NCI-H1930 (cell line): ENCODE results near the gene KRT31.
"Not testable (repeated sequence)": the region's sequence is repeated elsewhere in the genome, so short reads cannot be mapped to it uniquely, and the experiment has no call there.

ENCODE experiments used
- DNase-seq, 2 experiments: peaks; one replicate each; lab custom pipeline; 2025; lab: John Stamatoyannopoulos, UW

Gene KRT31

GRCh38 chr17:41417576-41418015 lies 20.2 kb upstream of the KRT31 start:
- DNase-seq, result no peak

GRCh38 chr17:41417127-41417526 lies 19.7 kb upstream of the KRT31 start:
- DNase-seq, result no peak

DNA sequence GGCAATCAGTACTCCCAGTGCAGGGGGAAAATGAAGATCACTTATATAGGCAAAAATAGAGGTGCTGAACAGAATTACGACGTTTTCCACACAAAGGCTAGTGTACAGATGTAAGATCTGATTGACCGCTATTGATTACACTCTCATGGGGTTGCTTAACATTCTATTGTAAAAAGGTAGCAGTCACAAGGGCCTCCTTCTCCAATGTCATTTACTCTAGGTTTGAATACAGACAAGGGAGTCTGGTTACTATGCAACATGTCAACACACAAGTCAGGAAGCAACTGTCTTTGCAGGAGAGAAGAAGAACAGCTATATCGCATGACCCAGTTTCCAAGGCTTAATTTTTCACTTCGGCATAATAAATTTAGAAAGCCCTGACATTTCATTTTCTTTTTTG lies 19.1 kb upstream of the KRT31 start:
- no peak for DNase-seq

- DNase-seq, result no peak
These were observed 18.5 kb upstream of the KRT31 start for GRCh38 chr17:41415833-41416335.

DNA sequence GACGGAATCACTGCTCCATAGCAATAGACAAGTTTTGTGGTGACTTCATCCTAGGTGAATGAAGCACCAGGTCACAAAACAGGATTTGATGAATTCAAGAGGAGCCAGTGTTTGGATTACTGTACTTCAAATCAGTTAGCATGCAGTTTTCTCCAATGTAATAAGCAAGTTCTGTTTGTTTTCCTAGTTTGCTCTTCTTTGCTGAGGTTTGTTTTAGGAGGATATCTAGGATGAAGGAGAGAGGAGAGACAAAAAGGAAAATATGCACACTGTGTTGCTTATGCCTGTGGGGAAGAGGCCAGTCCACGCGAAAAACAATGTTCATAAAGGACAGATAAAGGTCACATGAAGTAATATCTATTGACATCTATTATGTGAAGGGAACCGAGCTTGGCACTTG lies 18.0 kb upstream of the KRT31 start:
- DNase-seq, result no peak

DNA sequence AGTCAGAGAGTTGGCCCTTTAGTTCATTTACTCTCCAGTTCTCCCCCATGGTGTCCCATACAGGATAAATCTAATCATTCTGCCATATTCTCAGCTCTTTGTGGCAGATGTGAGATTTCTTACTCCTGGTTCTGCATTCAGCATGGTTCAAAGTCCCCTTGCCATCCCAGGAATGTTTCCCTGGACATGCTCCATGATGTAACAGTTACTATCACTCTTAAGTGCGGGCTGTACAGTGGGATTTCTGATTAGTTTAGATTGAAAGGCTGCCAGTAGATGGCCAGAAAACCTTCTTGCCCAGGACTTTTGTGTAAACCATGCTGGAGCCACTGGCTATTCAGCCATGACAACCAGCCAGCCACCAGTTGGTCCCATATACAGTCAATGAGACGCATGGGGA lies 16.6 kb upstream of the KRT31 start:
- DNase-seq, result no peak

DNA sequence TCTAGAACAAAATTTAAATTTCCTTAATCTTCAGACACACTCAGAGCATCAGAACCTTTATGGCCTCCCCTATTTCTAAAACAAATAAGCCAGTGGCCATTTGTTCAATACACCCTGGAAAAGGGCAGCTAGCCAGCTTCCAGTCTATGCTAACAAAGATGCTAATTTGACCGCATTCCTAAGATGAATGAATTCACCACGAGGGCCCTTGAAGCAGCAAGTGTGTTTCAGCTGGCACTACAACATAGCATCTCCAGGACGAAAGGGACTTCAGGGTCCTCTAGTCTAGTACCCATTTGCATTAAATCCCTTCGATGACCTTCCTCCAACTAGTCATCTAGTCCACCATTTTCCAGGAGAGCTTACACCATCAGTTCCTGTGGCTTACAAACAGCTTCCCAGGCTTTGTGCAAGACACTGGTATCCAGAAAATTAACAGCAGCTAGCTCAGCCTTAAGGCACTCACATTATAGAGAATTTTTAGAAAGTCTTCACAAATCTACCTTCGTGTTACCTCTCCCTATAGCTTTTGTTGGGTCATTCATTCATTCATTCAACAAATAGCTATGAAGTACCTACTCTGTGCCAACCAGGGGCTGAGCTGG lies 16.0 kb upstream of the KRT31 start:
- DNase-seq, result no peak

DNA sequence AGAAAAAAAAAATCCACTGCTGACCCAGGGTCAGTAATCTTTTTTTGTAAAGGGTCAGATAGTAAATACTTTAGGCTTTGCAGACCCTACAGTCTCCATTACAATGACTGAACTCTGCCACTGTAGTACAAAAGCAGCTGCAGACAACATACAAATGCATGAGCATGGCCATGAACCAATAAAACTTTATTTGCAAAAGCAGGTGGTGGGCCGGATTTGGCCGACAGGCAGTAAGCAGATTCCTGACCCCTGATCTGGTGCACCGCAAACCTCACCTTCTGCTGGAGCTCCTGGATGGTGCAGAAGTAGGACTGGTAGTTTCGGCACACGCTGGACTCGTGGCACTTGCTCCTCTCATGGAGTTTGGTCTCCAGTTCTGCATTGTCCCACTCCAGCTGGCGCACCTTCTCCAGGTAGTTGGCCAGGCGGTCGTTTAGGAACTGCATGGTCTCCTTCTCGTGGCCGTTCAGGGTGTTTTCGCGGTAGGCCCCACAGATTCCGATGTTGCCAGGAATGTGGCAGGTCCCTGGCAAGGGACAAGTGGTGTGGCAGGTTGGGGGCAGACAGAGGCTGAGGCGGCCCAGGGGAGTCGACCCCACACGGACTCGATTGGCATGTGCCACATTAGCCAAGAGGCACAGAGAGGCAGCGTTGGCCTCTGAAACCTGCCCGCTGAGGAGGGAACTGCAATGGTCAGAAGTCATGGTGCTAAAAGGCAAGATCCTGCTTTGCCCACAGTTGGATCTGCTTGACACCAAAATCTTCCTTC lies 13.8 kb upstream of the KRT31 start:
- DNase-seq, result no peak

- DNase-seq, result no peak
These were observed 9.8 kb upstream of the KRT31 start for GRCh38 chr17:41407226-41407625.

GRCh38 chr17:41406205-41406604 lies 8.8 kb upstream of the KRT31 start:
- DNase-seq, result no peak

DNA sequence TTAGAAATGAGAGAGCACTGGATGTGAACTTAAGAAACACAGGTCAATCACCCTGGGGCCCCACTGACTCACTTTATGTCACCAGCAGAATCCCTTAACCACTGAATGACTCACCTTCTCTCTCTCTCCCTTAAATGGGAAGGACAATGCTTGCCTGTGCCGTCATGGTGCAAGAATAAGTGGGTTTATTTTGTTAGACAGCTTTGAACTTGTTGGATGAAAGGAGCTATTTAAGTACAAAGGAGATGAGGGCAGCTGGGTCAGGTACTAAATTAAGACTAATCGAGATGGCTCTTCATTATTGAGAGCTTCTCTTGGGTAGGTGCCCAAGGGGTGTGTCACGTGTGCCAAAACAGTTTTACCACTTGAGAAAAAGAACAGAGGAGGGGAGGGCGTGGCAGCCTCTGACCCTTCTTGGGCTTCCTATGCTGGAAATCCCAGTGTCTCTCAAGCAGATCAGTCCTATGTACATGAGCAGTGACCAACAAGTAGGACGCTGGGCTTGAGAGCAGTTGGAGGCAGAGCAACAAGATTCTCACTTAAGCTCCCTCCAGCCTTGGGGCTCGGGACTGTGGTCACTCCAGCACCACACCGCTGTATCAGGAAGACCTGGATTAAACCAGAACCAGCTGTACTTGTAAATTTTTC lies 6.7 kb upstream of the KRT31 start:
- no peak for DNase-seq

DNA sequence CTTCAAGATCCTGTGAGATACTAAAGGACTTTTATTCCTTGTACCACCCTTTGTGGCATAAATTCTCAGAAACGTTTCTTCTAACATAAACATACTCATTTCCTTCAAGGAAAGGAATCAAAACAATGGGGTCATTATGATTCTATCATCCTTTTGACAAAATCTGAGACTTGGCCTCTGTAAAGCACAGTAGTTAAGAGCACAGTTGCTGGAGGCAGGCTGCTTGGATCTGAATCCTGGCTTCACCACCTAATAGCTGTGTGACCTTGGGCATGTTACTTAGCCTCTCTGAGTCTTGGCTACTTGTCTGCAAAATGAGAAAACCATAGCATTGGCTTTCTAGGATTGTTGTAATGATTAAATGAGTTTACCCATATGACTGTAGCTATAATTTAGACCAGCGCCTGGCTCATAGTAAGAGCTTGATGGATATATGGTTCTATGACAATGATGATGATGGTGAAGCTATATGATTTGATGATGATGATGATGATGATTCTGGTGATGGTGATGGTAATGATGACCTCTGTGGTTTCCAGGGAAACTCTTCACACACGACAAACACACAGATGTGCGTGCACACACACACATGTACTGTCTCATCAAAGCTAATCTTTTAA lies 6.1 kb upstream of the KRT31 start:
- no peak for DNase-seq

DNA sequence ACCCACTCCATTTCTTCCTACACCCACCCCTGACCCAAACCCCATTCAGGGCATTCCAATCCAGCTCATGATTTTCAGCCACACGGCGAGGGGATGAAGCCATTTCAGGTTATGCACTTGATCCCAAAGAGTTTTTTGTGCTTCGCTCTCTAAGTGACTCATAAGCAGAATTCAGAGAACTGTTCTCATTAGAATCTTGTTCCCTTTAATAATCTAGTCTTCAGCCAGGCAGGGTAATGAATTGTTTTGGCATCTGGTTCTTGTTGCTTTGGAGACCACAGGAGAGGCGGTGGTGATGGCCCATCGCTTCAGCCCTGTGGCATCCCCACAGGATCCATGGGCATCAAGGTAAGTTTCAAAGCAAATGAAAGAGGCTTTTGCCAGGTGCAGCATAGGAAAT lies 4.8 kb upstream of the KRT31 start:
- DNase-seq, result no peak

DNA sequence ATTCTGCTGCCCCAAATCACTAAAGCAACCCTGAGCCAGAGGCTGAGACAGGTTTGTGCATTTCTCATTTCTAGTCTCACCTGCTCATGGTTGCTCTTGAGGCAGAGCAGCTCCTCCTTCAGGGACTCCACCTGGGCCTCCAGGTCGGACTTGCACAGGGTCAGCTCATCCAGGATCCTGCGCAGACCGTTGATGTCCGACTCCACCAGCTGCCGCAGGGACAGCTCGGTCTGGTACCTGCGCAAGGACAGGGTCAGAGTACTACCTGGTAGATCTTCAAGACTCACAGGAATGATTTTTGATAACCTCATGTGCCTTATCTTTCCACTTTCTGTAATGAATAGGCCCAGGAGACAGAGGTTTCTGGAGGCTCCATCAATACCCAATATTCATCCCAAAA lies 1.1 kb downstream of the KRT31 start:
- DNase-seq, result no peak

DNA sequence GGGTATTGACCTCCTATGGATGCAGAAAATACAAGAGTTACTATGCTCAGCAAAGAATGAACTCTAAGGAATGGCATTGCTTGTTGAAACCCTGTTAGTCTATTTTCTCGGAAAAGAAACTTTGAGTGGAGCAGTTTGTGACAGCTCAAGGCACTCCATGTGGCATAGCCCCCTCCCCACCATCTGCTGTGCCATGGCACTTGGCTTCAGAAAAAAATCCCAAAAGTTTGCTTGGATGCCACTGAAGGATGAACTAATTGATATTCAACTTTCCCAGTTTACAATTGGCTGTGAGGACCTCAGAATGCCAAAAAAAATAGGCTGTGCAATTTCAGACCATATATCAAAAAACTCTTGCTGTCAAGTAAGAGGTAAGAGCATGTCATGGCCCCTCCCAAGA lies 1.8 kb downstream of the KRT31 start:
- DNase-seq, result no peak

DNA sequence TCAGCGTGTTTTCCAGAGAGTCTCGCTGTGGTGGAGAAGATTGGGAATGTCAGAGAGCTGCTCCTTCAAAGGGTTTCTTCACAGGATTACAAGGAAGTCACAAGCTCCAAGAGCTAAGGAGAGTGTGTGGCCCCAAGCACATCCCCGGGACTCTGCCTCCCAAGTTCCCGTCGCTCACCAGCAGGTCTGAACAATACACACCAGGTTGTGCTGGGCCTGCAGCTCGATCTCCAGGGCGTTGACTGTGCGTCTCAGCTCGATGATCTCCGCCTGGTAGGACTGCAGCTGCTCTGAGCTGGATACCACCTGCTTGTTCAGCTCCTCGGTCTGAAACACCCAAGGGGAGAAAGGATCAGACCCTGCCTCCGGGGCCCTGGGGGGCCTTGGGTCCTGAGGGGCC lies 2.4 kb downstream of the KRT31 start:
- not testable (repeated sequence) for DNase-seq

DNA sequence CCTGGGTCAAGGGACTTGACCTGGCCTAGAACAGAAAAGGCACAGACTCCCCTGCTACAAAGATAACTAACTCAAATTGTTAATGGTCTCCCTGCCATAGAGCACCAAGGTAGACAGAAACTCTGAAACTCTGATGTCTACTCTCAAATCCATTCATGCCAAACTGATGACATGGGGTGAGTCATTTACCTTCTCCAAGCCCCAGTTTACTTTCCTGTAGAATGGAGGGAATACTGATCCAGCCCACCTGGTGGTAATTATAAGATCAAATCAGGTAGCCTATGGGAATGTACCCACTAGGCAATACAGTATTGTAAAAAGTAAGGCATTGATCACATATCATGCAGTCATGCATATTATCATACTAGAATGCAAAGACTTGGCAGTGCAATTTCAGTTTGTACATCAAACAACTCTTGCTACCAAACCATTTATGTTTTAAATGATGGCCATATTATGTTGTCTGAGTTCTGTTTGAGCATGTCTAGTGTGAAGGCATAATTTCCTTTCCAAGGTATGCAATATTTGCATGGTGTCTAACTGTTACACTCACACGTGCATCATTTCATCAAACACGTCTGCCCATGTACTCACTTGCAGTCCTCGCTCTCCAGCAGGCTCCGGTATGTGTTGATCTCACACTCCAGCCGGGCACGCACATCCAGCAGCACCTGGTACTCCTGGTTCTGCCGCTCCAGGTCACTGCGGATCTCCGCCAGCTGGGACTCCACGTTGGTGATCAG lies 3.0 kb downstream of the KRT31 start:
- DNase-seq, result no peak

DNA sequence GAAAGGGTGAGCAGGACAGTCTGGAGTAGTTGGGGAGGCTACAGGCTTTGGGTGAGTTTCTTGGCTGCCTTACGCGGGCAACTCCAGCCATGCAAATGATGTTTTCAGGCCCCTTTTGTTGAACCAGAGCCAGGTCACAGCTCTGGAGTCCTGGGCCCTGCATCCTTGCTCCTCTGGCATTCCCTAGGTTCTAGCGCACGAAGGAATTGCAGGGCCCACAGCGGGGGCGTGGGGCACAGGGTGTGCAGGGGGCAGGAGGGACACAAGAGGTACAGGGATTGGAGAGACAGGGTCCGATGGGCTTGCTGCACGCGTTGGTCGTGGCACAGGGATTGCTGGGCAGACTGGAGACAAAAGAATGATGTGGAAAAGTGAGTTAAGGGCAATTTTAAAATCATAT lies 3.6 kb downstream of the KRT31 start:
- no peak for DNase-seq

DNA sequence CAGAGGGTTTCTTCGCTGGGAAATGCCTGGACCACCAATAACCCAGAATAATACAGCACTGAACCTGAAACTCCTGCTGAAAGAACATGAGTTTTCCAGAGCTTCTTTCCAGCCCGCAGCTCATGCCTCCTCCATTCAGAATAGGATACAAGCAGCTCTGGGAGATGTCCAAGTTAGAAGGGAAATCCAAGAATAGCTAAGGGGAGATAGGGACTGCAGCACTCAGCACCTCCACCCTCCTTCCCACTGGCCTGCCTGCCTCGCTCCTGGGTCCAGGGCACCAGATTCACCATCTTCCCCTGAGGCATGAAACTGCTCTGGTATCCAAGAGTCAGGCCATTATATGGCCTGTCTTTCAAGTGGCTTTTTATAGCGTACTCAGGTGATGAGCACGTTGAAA lies 4.1 kb downstream of the KRT31 start:
- no peak for DNase-seq

- no peak for DNase-seq
These were observed 5.1 kb downstream of the KRT31 start for GRCh38 chr17:41392278-41392677.

DNA sequence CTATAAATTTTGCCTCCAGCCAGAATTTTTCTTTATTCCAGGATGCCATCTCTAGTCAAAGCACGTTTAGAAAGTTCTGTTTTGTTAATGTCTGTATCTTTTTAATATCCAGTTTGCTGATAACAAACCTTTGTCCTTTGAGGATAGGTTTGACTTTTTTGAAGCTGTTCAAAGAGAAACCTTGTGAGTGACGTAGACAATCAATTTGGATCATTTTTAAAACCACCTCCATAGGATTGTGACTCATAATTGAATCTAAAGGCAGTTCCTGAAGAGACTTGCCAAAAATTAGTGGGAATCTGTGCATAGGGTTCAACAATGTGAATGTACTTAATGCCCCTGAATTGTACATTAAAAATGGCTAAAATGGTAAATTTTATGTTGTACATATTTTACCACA lies 5.9 kb downstream of the KRT31 start:
- DNase-seq, result no peak

GRCh38 chr17:41390411-41390938 lies 6.9 kb downstream of the KRT31 start:
- DNase-seq, result no peak
